Prostate gland (tissue), 2 donors: ENCODE measurements around the gene SSRP1. TPM values are rescaled to one million over a fixed set of nuclear protein-coding genes. Genes with fewer than 3 reads are reported as not detected.

ENCODE experiments used
- DNase-seq: peaks from one replicate; pipeline ENCODE4 v3.0.0-alpha.2; 2019; ENCODE audit warnings: low spot score
- H3K27ac ChIP-seq, 2 donors: fragments of 200-600 bp; sonication (generic); 2 replicates each; pipeline ENCODE4 v1.5.1; 2017 to 2019
- H3K27me3 ChIP-seq: fragments of 200-600 bp; sonication (generic); replicated peaks from 2 replicates; pipeline ENCODE4 v1.5.1; 2019; ENCODE audit not compliant: insufficient read depth
- H3K36me3 ChIP-seq, 2 donors: fragments of 200-600 bp; sonication (generic); 1 replicate in 1 of 2; 2 replicates in 1 of 2; pipeline versions ENCODE4 v1.5.1 to v1.8.1; 2017 to 2019
- H3K4me1 ChIP-seq: fragments of 200-600 bp; sonication (generic); replicated peaks from 2 replicates; pipeline ENCODE4 v1.5.1; 2019
- H3K4me3 ChIP-seq, 2 donors: fragments of 200-600 bp; sonication (generic); 2 replicates each; pipeline ENCODE4 v1.5.1; 2017 to 2019
- H3K9me3 ChIP-seq: fragments of 200-600 bp; sonication (generic); 2 replicates; pipeline ENCODE4 v1.5.1; 2017
- CTCF ChIP-seq, 4 experiments: fragments of 200-600 bp in 2 of 4; fragments of 450-650 bp in 2 of 4; sonication (generic) in 2 of 4; IDR thresholded peaks; 1 replicate in 3 of 4; 2 replicates in 1 of 4; pipeline ENCODE4 v1.5.1; 2016 to 2019; ENCODE audit warnings: antibody characterized with exemption in 4 of 4, mild to moderate bottlenecking in 2 of 4, moderate library complexity in 2 of 4
- POLR2A ChIP-seq: fragments of 450-650 bp; IDR thresholded peaks from one replicate; pipeline ENCODE4 v1.6.1; 2016; ENCODE audit warnings: antibody characterized with exemption, mild to moderate bottlenecking
- POLR2AphosphoS5 ChIP-seq: sonication (generic); formaldehyde crosslinking; IDR thresholded peaks from one replicate; pipeline ENCODE4 v1.6.1; 2017; ENCODE audit warnings: antibody characterized with exemption
- WGBS: methylation state at CpG from one replicate; pipeline ENCODE4 v1.1.5; 2018; 5-methylcytosine and 5-hydroxymethylcytosine counted together
- intact Hi-C: fragments of 100-400 bp; cut with DNase I; formaldehyde crosslinking; loops from one replicate; pipeline ENCODE4 v1.14.2; 2022
- total RNA-seq, 2 donors: library from RNA; depleted of rRNA; stranded (reverse); fragments of >200 nt; gene quantifications; one replicate each; pipeline ENCODE4 v1.1.0, GENCODE V29; 2016

Gene SSRP1
- total RNA-seq, 2 donors from 2014 or later = 82.6 to 85.4 TPM

- DNase-seq = no peak
- no peak overlapping the region for H3K4me3 ChIP-seq
Measured at GRCh38 chr11:57276971-57277675, 58.6 kb downstream of the SSRP1 start.

GRCh38 chr11:57276169-57276970, 59.3 kb downstream of the SSRP1 start:
- intact Hi-C loops = no loop called here
- Histone ChIP-seq H3K36me3 (no peaks in the 10 kb centered on the region), H3K27me3 (no peaks in the 10 kb centered on the region), H3K9me3 (no peaks in the 10 kb centered on the region), H3K27ac (no peak overlapping the region), H3K4me1 (no peaks in the 10 kb centered on the region), H3K4me3 (no peak overlapping the region)
- no peak for TF ChIP-seq CTCF (IDR thresholded peaks at IDR 0.05)
- WGBS = 91% methylated on average over 3 of the region's 3 CpGs
- DNase-seq = no peak

More at GRCh38 chr11:57276971-57277675, 58.6 kb downstream of the SSRP1 start:
- Histone ChIP-seq H3K27me3 (no peaks in the 10 kb centered on the region), H3K27ac (peak overlapping the region; percentile 68 to 76), H3K9me3 (no peaks in the 10 kb centered on the region), H3K36me3 (no peaks in the 10 kb centered on the region), H3K4me1 (no peaks in the 10 kb centered on the region)
- TF ChIP-seq CTCF (IDR thresholded peaks at IDR 0.05) (no peak), POLR2AphosphoS5 (no peak), POLR2A (no peak)
- 57% methylated on average over 6 of the region's 6 CpGs for WGBS
- intact Hi-C loops = no loop called here

Other genes with a start within 250 kb of the SSRP1 start
- under 1 TPM in 1 of 2 donors, not detected in 1; 0.23 TPM for gene LRRC55, start 153.9 kb downstream of the SSRP1 start, total RNA-seq
- 1 to 10 TPM in 1 of 2 donors, not detected in 1; 1.7 TPM for gene APLNR, start 98.6 kb downstream of the SSRP1 start, total RNA-seq
- 100 to 1,000 TPM; 140 to 158 TPM for gene TNKS1BP1, start 10.9 kb downstream of the SSRP1 start, total RNA-seq
- gene P2RX3, start 2.5 kb upstream of the SSRP1 start, total RNA-seq = under 1 TPM in 1 of 2 donors, not detected in 1; 0.40 TPM
- not detected for gene PRG3, start 45.3 kb upstream of the SSRP1 start, total RNA-seq
- gene PRG2, start 54.8 kb upstream of the SSRP1 start, total RNA-seq = under 1 TPM in 1 of 2 donors, not detected in 1; 0.36 TPM
- 10 to 100 TPM; 23.3 to 39.8 TPM for gene SLC43A3, start 91.2 kb upstream of the SSRP1 start, total RNA-seq
- 1 to 10 TPM in 1 of 2 donors, under 1 TPM in 1; 0.51 to 2.0 TPM for gene RTN4RL2, start 124.6 kb upstream of the SSRP1 start, total RNA-seq
- gene SLC43A1, start 179.8 kb upstream of the SSRP1 start, total RNA-seq = 10 to 100 TPM; 18.2 to 20.9 TPM
- gene TIMM10, start 194.9 kb upstream of the SSRP1 start, total RNA-seq = 10 to 100 TPM; 35.2 to 44.3 TPM
- 1 to 10 TPM in 1 of 2 donors, not detected in 1; 1.4 TPM for gene SMTNL1, start 201.7 kb upstream of the SSRP1 start, total RNA-seq
- 10 to 100 TPM; 42.3 to 44.6 TPM for gene UBE2L6, start 231.8 kb upstream of the SSRP1 start, total RNA-seq